TTC549 (cell line): ENCODE measurements around the gene SUMF1.

Experiments used
- FAIRE-seq: peaks from 2 replicates; lab custom pipeline; 2012; peaks lifted over from hg19 to GRCh38; lab: Jason Lieb, UNC

SUMF1 gene

GRCh38 chr3:4411833-4412232 lies 55.2 kb downstream of the SUMF1 start:
- no peak for FAIRE-seq

GRCh38 chr3:4411236-4411635 lies 55.8 kb downstream of the SUMF1 start:
- FAIRE-seq = no peak

GRCh38 chr3:4410606-4411005 lies 56.5 kb downstream of the SUMF1 start:
- no peak for FAIRE-seq

GRCh38 chr3:4409971-4410573 lies 57.0 kb downstream of the SUMF1 start:
- FAIRE-seq = no peak

GRCh38 chr3:4409415-4409814 lies 57.7 kb downstream of the SUMF1 start:
- no peak for FAIRE-seq

- no peak for FAIRE-seq
Observed at GRCh38 chr3:4408958-4409357, 58.1 kb downstream of the SUMF1 start.

GRCh38 chr3:4407941-4408340 lies 59.1 kb downstream of the SUMF1 start:
- no peak for FAIRE-seq

GRCh38 chr3:4406746-4407568 lies 60.1 kb downstream of the SUMF1 start:
- FAIRE-seq = no peak

GRCh38 chr3:4404881-4405280 lies 62.2 kb downstream of the SUMF1 start:
- FAIRE-seq = no peak

GRCh38 chr3:4401441-4401840 lies 65.6 kb downstream of the SUMF1 start:
- no peak for FAIRE-seq

- FAIRE-seq = no peak
Observed at GRCh38 chr3:4399476-4399875, 67.6 kb downstream of the SUMF1 start.

- no peak for FAIRE-seq
Observed at GRCh38 chr3:4398941-4399245, 68.2 kb downstream of the SUMF1 start.

- FAIRE-seq = no peak
Observed at GRCh38 chr3:4398120-4398940, 68.7 kb downstream of the SUMF1 start.

GRCh38 chr3:4397466-4397865 lies 69.6 kb downstream of the SUMF1 start:
- no peak for FAIRE-seq

- no peak for FAIRE-seq
Observed at GRCh38 chr3:4396542-4396941, 70.5 kb downstream of the SUMF1 start.

- no peak for FAIRE-seq
Observed at GRCh38 chr3:4396006-4396405, 71.1 kb downstream of the SUMF1 start.

GRCh38 chr3:4395448-4395847 lies 71.6 kb downstream of the SUMF1 start:
- FAIRE-seq = no peak

- no peak for FAIRE-seq
Observed at GRCh38 chr3:4394567-4394966, 72.5 kb downstream of the SUMF1 start.

GRCh38 chr3:4394048-4394447 lies 73.0 kb downstream of the SUMF1 start:
- no peak for FAIRE-seq

- FAIRE-seq = no peak
Observed at GRCh38 chr3:4392992-4393391, 74.1 kb downstream of the SUMF1 start.

- FAIRE-seq = no peak
Observed at GRCh38 chr3:4387210-4388204, 79.6 kb downstream of the SUMF1 start.

GRCh38 chr3:4385201-4385600 lies 81.9 kb downstream of the SUMF1 start:
- FAIRE-seq = no peak
